SK-N-SH (cell line): ENCODE measurements around the gene MACROD2. TPM values are rescaled to one million over a fixed set of nuclear protein-coding genes. Genes with fewer than 3 reads are reported as not detected.

ENCODE experiments used
- CTCF ChIA-PET: fragments of 300-600, 350-600 bp; formaldehyde crosslinking; extraction: SDS; loops from one replicate; lab custom pipeline; 2021; lab: Yijun Ruan, JAX
- POLR2A ChIA-PET: fragments of 350-600 bp; sonication (Branson Sonifier 250); formaldehyde crosslinking; extraction: SDS; loops from one replicate; lab custom pipeline; 2020; ENCODE audit warnings: antibody characterized with exemption, inconsistent platforms; lab: Yijun Ruan, JAX
- DNase-seq: peaks from one replicate; pipeline ENCODE4 v3.0.0; 2012
- H2AFZ ChIP-seq: fragments of 200-600 bp; sonication (generic); 2 replicates; pipeline ENCODE4 v1.8.1; 2016; ENCODE audit warnings: antibody characterized with exemption, mild to moderate bottlenecking, low read depth
- H3F3A ChIP-seq: fragments of 200-600 bp; sonication (generic); replicated peaks from 2 replicates; pipeline ENCODE3; 2016; ENCODE audit warnings: antibody characterized with exemption, mild to moderate bottlenecking; ENCODE audit not compliant: insufficient read depth
- H3K27ac ChIP-seq, 2 experiments: fragments of 200-500 bp in 1 of 2; fragments of 200-600 bp in 1 of 2; sonication (Bioruptor generic) in 1 of 2; sonication (generic), shearing (Covaris generic) in 1 of 2; 2 replicates each; pipeline versions ENCODE4 v1.5.1 to v1.6.1; 2014 to 2016; ENCODE audit warnings: low read depth in 2 of 2, inconsistent platforms in 1 of 2, low read length in 1 of 2, mild to moderate bottlenecking in 1 of 2, mixed read lengths in 1 of 2
- H3K27me3 ChIP-seq: fragments of 200-600 bp; sonication (generic), shearing (Covaris generic); 2 replicates; pipeline ENCODE4 v1.6.1; 2016; ENCODE audit warnings: mixed run types; ENCODE audit not compliant: insufficient read depth
- H3K36me3 ChIP-seq, 2 experiments: fragments of 200-500 bp in 1 of 2; fragments of 200-600 bp in 1 of 2; sonication (Bioruptor generic) in 1 of 2; sonication (generic) in 1 of 2; replicated peaks in 1 of 2; 2 replicates each; pipeline versions ENCODE3 to v1.5.1; 2014 to 2016; ENCODE audit warnings: low read length in 1 of 2, mild to moderate bottlenecking in 1 of 2; ENCODE audit not compliant: insufficient read depth in 2 of 2, control insufficient read depth in 1 of 2
- H3K4me1 ChIP-seq, 2 experiments: fragments of 200-500 bp in 1 of 2; fragments of 200-600 bp in 1 of 2; sonication (Bioruptor generic) in 1 of 2; sonication (generic), shearing (Covaris generic) in 1 of 2; 2 replicates each; pipeline versions ENCODE4 v1.5.1 to v1.6.1; 2014 to 2016; ENCODE audit warnings: low read depth in 1 of 2, low read length in 1 of 2, mixed run types in 1 of 2; ENCODE audit not compliant: insufficient read depth in 2 of 2, control insufficient read depth in 1 of 2
- H3K4me2 ChIP-seq: fragments of 200-600 bp; sonication (generic), shearing (Covaris generic); 2 replicates; pipeline ENCODE4 v1.6.1; 2017; ENCODE audit warnings: mixed run types
- H3K4me3 ChIP-seq, 2 experiments: fragments of 200-500 bp in 1 of 2; fragments of 200-600 bp in 1 of 2; sonication (Bioruptor generic) in 1 of 2; sonication (generic), shearing (Covaris generic) in 1 of 2; 2 replicates each; pipeline versions ENCODE4 v1.5.1 to v1.8.1; 2014 to 2016; ENCODE audit warnings: low read depth in 2 of 2, inconsistent platforms in 1 of 2, low read length in 1 of 2, mild to moderate bottlenecking in 1 of 2, mixed read lengths in 1 of 2, moderate library complexity in 1 of 2
- H3K79me2 ChIP-seq: fragments of 200-600 bp; sonication (generic); 2 replicates; pipeline ENCODE4 v1.8.1; 2017; ENCODE audit warnings: mild to moderate bottlenecking; ENCODE audit not compliant: insufficient read depth
- H3K9ac ChIP-seq: fragments of 200-600 bp; sonication (generic); 2 replicates; pipeline ENCODE4 v1.6.1; 2017; ENCODE audit warnings: mixed run types
- H3K9me2 ChIP-seq: fragments of 200-600 bp; sonication (generic); 2 replicates; pipeline ENCODE4 v1.6.1; 2017; ENCODE audit warnings: mixed run types
- H3K9me3 ChIP-seq: fragments of 200-600 bp; sonication (generic); 2 replicates; pipeline ENCODE4 v1.6.1; 2017; ENCODE audit warnings: mixed run types, mild to moderate bottlenecking, moderate library complexity
- H4K20me1 ChIP-seq: fragments of 200-600 bp; sonication (generic); 2 replicates; pipeline ENCODE4 v1.6.1; 2017; ENCODE audit warnings: mild to moderate bottlenecking, mixed run types; ENCODE audit not compliant: insufficient read depth
- ELF1 ChIP-seq: IDR thresholded peaks from 2 replicates; pipeline ENCODE4 v1.4.0; 2012
- EP300 ChIP-seq, 2 experiments: IDR thresholded peaks; 2 replicates each; pipeline versions ENCODE4 v1.4.0 to v1.6.1; 2012; ENCODE audit warnings: borderline replicate concordance in 1 of 2, low read depth in 1 of 2, low read length in 1 of 2
- GABPA ChIP-seq: IDR thresholded peaks from 2 replicates; pipeline ENCODE4 v1.4.0; 2012; ENCODE audit warnings: low read depth, mild to moderate bottlenecking
- IRF3 ChIP-seq: fragments of 150-350 bp; IDR thresholded peaks from 2 replicates; pipeline ENCODE4 v1.6.1; 2016; ENCODE audit warnings: mild to moderate bottlenecking, low read depth, low read length
- JUND ChIP-seq: IDR thresholded peaks from 2 replicates; pipeline ENCODE4 v1.4.0; 2012
- MAX ChIP-seq: IDR thresholded peaks from 2 replicates; pipeline ENCODE4 v1.4.0; 2012; ENCODE audit warnings: low read depth
- MEF2A ChIP-seq: IDR thresholded peaks from 2 replicates; pipeline ENCODE4 v1.4.0; 2012; ENCODE audit warnings: low read depth, borderline replicate concordance
- NRF1 ChIP-seq: IDR thresholded peaks from 2 replicates; pipeline ENCODE4 v1.6.1; 2012; ENCODE audit warnings: low read depth, mild to moderate bottlenecking, low read length
- PBX3 ChIP-seq: IDR thresholded peaks from 2 replicates; pipeline ENCODE4; 2012
- RCOR1 ChIP-seq: fragments of 150-350 bp; IDR thresholded peaks from 2 replicates; pipeline ENCODE4 v1.6.1; 2017; ENCODE audit warnings: antibody characterized with exemption, low read length
- REST ChIP-seq: IDR thresholded peaks from 2 replicates; pipeline ENCODE4 v1.6.1; 2012; ENCODE audit warnings: mild to moderate bottlenecking, low read depth, low read length, moderate library complexity
- TAF1 ChIP-seq: IDR thresholded peaks from 2 replicates; pipeline ENCODE4 v1.6.1; 2012; ENCODE audit warnings: low read depth, mild to moderate bottlenecking, low read length, moderate library complexity, borderline replicate concordance
- TCF12 ChIP-seq: IDR thresholded peaks from 2 replicates; pipeline ENCODE4 v1.4.0; 2012
- TEAD4 ChIP-seq: IDR thresholded peaks from 2 replicates; pipeline ENCODE4 v1.4.0; 2012; ENCODE audit warnings: mild to moderate bottlenecking, borderline replicate concordance; ENCODE audit not compliant: insufficient read depth
- YY1 ChIP-seq: IDR thresholded peaks from 2 replicates; pipeline ENCODE4 v1.4.0; 2012; ENCODE audit warnings: low read depth, mild to moderate bottlenecking
- ZBTB33 ChIP-seq: IDR thresholded peaks from 2 replicates; pipeline ENCODE4 v1.4.0; 2012; ENCODE audit warnings: low read depth, borderline replicate concordance
- WGBS: methylation state at CpG from one replicate; pipeline ENCODE4 v1.1.6; 2017; ENCODE audit warnings: low lambda C conversion rate; 5-methylcytosine and 5-hydroxymethylcytosine counted together
- polyA plus RNA-seq, 3 experiments: library from polyadenylated mRNA; depleted of rRNA; stranded (reverse); fragments of >200 nt; gene quantifications; 2 replicates each; pipeline ENCODE4 v1.2.3, GENCODE V29; 2012

MACROD2 gene
- polyA plus RNA-seq, 1 of the 3 experiments (the other 2 are of a cell fraction): 0.33 TPM

GRCh38 chr20:15919118-15919517 is 1923.8 kb downstream of the MACROD2 start:
- 54% methylated on average over 4 of the region's 4 CpGs for WGBS
- DNase-seq: no peak
- no peak overlapping the region for H3K4me3 ChIP-seq
- H3K36me3 ChIP-seq: no peaks in the 10 kb centered on the region
- H3K79me2 ChIP-seq: no peaks in the 10 kb centered on the region
- H3K4me1 ChIP-seq: peaks cover 0 to 8% of the 10 kb centered on the region in 2 experiments; a peak in 1 of 4 replicates
- H3K9me2 ChIP-seq: no peaks in the 10 kb centered on the region
- H3K9ac ChIP-seq: no peak overlapping the region
- no peak overlapping the region for H3K27ac ChIP-seq
- H3F3A ChIP-seq: no peaks in the 10 kb centered on the region
- no peak overlapping the region for H3K4me2 ChIP-seq
- TF ChIP-seq GABPA: no peak
- no peak for TF ChIP-seq ZBTB33
- TF ChIP-seq TCF12: no peak
- no peak for TF ChIP-seq MEF2A
- H4K20me1 ChIP-seq: no peaks in the 10 kb centered on the region
- ChIA-PET POLR2A (no interaction called here), CTCF (no interaction called here)
- H2AFZ ChIP-seq: no peak overlapping the region
- H3K27me3 ChIP-seq: no peaks in the 10 kb centered on the region
- H3K9me3 ChIP-seq: no peaks in the 10 kb centered on the region

GRCh38 chr20:15921930-15922329 is 1926.6 kb downstream of the MACROD2 start:
- Histone ChIP-seq H3K4me3 (no peak overlapping the region), H3K79me2 (no peaks in the 10 kb centered on the region), H3K9me3 (no peaks in the 10 kb centered on the region), H3K4me1 (peaks cover 0 to 8% of the 10 kb centered on the region in 2 experiments; a peak in 1 of 4 replicates), H3K9me2 (no peaks in the 10 kb centered on the region), H2AFZ (no peak overlapping the region), H3F3A (no peaks in the 10 kb centered on the region), H3K27me3 (no peaks in the 10 kb centered on the region), H3K9ac (no peak overlapping the region), H4K20me1 (no peaks in the 10 kb centered on the region), H3K36me3 (no peaks in the 10 kb centered on the region), H3K4me2 (no peak overlapping the region), H3K27ac (no peak overlapping the region)
- ChIA-PET CTCF (interaction anchor here (1.3 kb wide), 1 partner anchor 8 kb away, joined by 3 read pairs; no protein-coding TSS in a partner anchor), POLR2A (no interaction called here)
- 40% methylated on average over 3 of the region's 4 CpGs for WGBS
- peak; percentile 9 for DNase-seq
- no peak for TF ChIP-seq ELF1
- TF ChIP-seq IRF3: no peak
- TF ChIP-seq GABPA: no peak
- TF ChIP-seq YY1: no peak
- TF ChIP-seq REST: no peak
- TF ChIP-seq MAX: no peak
- no peak for TF ChIP-seq JUND
- no peak for TF ChIP-seq TEAD4
- TF ChIP-seq MEF2A: no peak
- no peak for TF ChIP-seq PBX3
- TF ChIP-seq NRF1: no peak
- no peak for TF ChIP-seq EP300 (IDR thresholded peaks at IDR 0.05; ENCODE audit: borderline replicate concordance in 1 of 2, low read depth in 1 of 2, low read length in 1 of 2)
- TF ChIP-seq TAF1: no peak
- no peak for TF ChIP-seq RCOR1
- no peak for TF ChIP-seq ZBTB33
